Suprapubic skin (tissue), 4 donors: Measurements from ENCODE around the gene ANKRD17. TPM values are rescaled to one million over a fixed set of nuclear protein-coding genes. Genes with fewer than 3 reads are reported as not detected.

Experiments used
- DNase-seq, 2 donors: peaks; one replicate each; pipeline ENCODE4 v3.0.0-alpha.2; 2019; ENCODE audit warnings: low spot score in 2 of 2
- H3K27ac ChIP-seq: fragments of 200-600 bp; sonication (generic); one replicate; pipeline ENCODE4 v1.5.1; 2019
- H3K27me3 ChIP-seq: fragments of 200-600 bp; sonication (generic); one replicate; pipeline ENCODE4 v1.5.1; 2019
- H3K36me3 ChIP-seq: fragments of 200-600 bp; sonication (generic); one replicate; pipeline ENCODE4 v1.5.1; 2019
- H3K4me1 ChIP-seq: fragments of 200-600 bp; sonication (generic); one replicate; pipeline ENCODE4 v1.5.1; 2019
- H3K4me3 ChIP-seq: fragments of 200-600 bp; sonication (generic); one replicate; pipeline ENCODE4 v1.5.1; 2019; ENCODE audit warnings: mild to moderate bottlenecking
- H3K9me3 ChIP-seq: fragments of 200-600 bp; sonication (generic); one replicate; pipeline ENCODE4 v1.5.1; 2019
- CTCF ChIP-seq, 2 donors: fragments of 200-600 bp in 1 of 2; fragments of 450-650 bp in 1 of 2; sonication (generic) in 1 of 2; IDR thresholded peaks; one replicate each; pipeline ENCODE4 v1.5.1; 2016 to 2019; ENCODE audit warnings: antibody characterized with exemption in 2 of 2, mild to moderate bottlenecking in 1 of 2, moderate library complexity in 1 of 2
- EP300 ChIP-seq: sonication (generic); formaldehyde crosslinking; IDR thresholded peaks from one replicate; pipeline ENCODE4 v1.6.1; 2017; ENCODE audit warnings: antibody characterized with exemption
- POLR2A ChIP-seq, 2 donors: fragments of 450-650 bp; IDR thresholded peaks; one replicate each; pipeline ENCODE4 v1.6.1; 2017; ENCODE audit warnings: antibody characterized with exemption in 2 of 2, mild to moderate bottlenecking in 2 of 2, moderate library complexity in 2 of 2
- POLR2AphosphoS5 ChIP-seq, 3 donors: sonication (generic); formaldehyde crosslinking; IDR thresholded peaks; one replicate each; pipeline ENCODE4 v1.6.1; 2017; ENCODE audit warnings: antibody characterized with exemption in 3 of 3
- WGBS: methylation state at CpG from one replicate; pipeline ENCODE4 v1.1.5; 2018; 5-methylcytosine and 5-hydroxymethylcytosine counted together
- total RNA-seq, 4 donors: library from RNA; depleted of rRNA; stranded (reverse); fragments of >200 nt; gene quantifications; one replicate each; pipeline ENCODE4 v1.1.0, GENCODE V29; 2016

Gene ANKRD17
- total RNA-seq, 4 donors from 2014 or later = 68.2 to 80.2 (median 71.1) TPM

DNA sequence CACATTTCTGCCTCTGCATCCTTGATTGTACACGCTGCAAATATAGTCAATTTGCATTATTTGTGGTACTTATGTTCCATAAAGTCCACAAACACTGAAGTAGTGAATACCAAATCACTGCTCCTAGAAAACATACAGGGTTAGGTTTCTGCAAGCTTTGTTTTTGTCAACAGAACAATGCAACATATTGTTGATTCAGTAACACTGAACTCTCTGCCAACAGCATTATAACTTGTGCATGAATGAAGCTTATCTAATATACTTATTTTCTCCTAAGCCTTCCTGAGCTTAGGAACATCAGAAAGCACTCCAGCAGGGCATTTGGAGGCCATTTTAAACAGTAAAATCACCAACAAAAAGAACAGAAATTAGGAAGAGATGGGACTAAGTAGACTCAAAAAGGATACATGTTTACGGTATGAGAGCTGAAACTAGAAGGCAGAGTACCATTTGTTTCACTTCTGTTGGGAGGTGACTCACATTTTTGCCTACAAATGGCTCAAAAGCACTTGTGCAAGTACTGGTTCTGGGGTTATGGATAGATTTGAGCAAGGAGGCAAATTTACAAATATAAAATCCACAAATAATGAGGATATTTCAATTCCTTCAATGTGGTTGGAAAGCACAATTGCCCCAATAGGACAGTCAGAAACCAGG is 203.2 kb downstream of the ANKRD17 start:
- no peaks in the 10 kb centered on the region for H3K4me1 ChIP-seq
- 93% methylated on average over 2 of the region's 2 CpGs for WGBS
- H3K9me3 ChIP-seq = no peaks in the 10 kb centered on the region
- no peak overlapping the region for H3K4me3 ChIP-seq
- H3K27me3 ChIP-seq = no peaks in the 10 kb centered on the region
- no peak for DNase-seq
- H3K36me3 ChIP-seq = peaks cover 71% of the 10 kb centered on the region
- TF ChIP-seq POLR2AphosphoS5 (IDR thresholded peaks at IDR 0.05) = no peak
- no peak for TF ChIP-seq EP300
- no peak for TF ChIP-seq POLR2A (IDR thresholded peaks at IDR 0.05)
- no peak for TF ChIP-seq CTCF (IDR thresholded peaks at IDR 0.05)
- H3K27ac ChIP-seq = no peak overlapping the region

GRCh38 chr4:73053974-73054480 is 204.6 kb downstream of the ANKRD17 start:
- Histone ChIP-seq H3K4me1 (no peaks in the 10 kb centered on the region), H3K4me3 (no peak overlapping the region), H3K27ac (no peak overlapping the region), H3K9me3 (no peaks in the 10 kb centered on the region), H3K36me3 (peaks cover 59% of the 10 kb centered on the region), H3K27me3 (no peaks in the 10 kb centered on the region)
- WGBS = 82% methylated on average over 2 of the region's 2 CpGs
- no peak for TF ChIP-seq EP300
- TF ChIP-seq POLR2A (IDR thresholded peaks at IDR 0.05) = no peak
- TF ChIP-seq CTCF (IDR thresholded peaks at IDR 0.05) = no peak
- no peak for TF ChIP-seq POLR2AphosphoS5 (IDR thresholded peaks at IDR 0.05)
- no peak for DNase-seq

DNA sequence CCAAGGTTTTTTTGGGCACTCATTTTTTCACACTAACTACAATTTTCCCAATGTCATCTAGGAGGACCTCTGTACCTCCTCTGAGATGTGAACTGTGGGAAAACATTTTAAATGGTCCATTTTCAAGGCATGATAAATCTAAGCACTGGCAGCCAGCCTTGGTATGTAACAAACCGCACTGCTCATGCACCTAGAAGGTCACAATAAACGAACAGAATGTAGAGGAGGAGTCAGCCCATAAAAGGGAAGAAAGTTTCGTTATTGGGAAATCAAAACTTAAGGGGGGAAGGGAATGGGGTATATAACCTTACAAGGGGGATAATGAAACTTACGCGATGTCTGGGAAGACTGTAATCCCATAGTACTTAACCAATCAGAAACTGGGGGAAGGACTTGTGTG is 205.5 kb downstream of the ANKRD17 start:
- TF ChIP-seq CTCF (IDR thresholded peaks at IDR 0.05) (no peak), POLR2A (IDR thresholded peaks at IDR 0.05) (no peak), EP300 (no peak), POLR2AphosphoS5 (IDR thresholded peaks at IDR 0.05) (no peak)
- H3K27ac ChIP-seq = no peak overlapping the region
- H3K9me3 ChIP-seq = no peaks in the 10 kb centered on the region
- H3K36me3 ChIP-seq = peaks cover 50% of the 10 kb centered on the region
- H3K4me3 ChIP-seq = no peak overlapping the region
- H3K27me3 ChIP-seq = no peaks in the 10 kb centered on the region
- 80% methylated on average over 5 of the region's 5 CpGs for WGBS
- no peaks in the 10 kb centered on the region for H3K4me1 ChIP-seq
- DNase-seq = no peak

- no peak for TF ChIP-seq POLR2AphosphoS5 (IDR thresholded peaks at IDR 0.05)
- TF ChIP-seq POLR2A (IDR thresholded peaks at IDR 0.05) = no peak
- no peak for TF ChIP-seq CTCF (IDR thresholded peaks at IDR 0.05)
- no peak for TF ChIP-seq EP300
- DNase-seq = no peak
- no peaks in the 10 kb centered on the region for H3K9me3 ChIP-seq
- H3K27me3 ChIP-seq = no peaks in the 10 kb centered on the region
- WGBS = 97% methylated on average over 1 of the region's 1 CpG
- H3K36me3 ChIP-seq = peaks cover 35% of the 10 kb centered on the region
- H3K4me1 ChIP-seq = no peaks in the 10 kb centered on the region
- no peak overlapping the region for H3K27ac ChIP-seq
- H3K4me3 ChIP-seq = no peak overlapping the region
Measured at GRCh38 chr4:73051625-73052024, 207.0 kb downstream of the ANKRD17 start.

DNA sequence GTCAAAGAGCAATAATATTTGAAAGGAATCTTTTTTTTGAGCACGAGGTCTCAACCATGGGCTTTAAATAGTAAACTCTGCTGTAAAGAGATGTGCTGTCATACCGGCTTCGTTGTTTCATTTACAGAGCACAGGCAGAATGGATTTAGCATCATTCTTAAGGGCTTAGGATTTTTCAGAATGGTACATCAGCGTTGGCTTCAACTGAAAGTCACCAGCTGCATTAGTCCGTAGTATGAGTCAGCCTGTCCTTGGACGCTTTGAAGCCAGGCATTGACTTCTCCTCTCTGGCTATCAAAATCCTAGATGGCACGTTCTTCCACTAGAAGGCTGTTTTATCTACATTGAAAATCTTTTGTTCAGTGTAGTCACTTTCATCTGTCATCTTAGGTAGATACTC is 212.7 kb downstream of the ANKRD17 start:
- H3K27me3 ChIP-seq = no peaks in the 10 kb centered on the region
- H3K4me3 ChIP-seq = no peak overlapping the region
- peaks cover 6% of the 10 kb centered on the region for H3K9me3 ChIP-seq
- 86% methylated on average over 7 of the region's 7 CpGs for WGBS
- DNase-seq = no peak
- no peaks in the 10 kb centered on the region for H3K4me1 ChIP-seq
- no peak for TF ChIP-seq CTCF (IDR thresholded peaks at IDR 0.05)
- TF ChIP-seq EP300 = no peak
- TF ChIP-seq POLR2AphosphoS5 (IDR thresholded peaks at IDR 0.05) = no peak
- TF ChIP-seq POLR2A (IDR thresholded peaks at IDR 0.05) = no peak
- H3K36me3 ChIP-seq = no peaks in the 10 kb centered on the region
- no peak overlapping the region for H3K27ac ChIP-seq
